Measurements from ENCODE around the gene ATPAF1. TPM values are rescaled to one million over a fixed set of nuclear protein-coding genes. Genes with fewer than 3 reads are reported as not detected.

Gene ATPAF1
- total and polyA plus RNA-seq, 5 experiments from 2014 or later = 27.8 to 68.0 (median 66.4) TPM

DNA sequence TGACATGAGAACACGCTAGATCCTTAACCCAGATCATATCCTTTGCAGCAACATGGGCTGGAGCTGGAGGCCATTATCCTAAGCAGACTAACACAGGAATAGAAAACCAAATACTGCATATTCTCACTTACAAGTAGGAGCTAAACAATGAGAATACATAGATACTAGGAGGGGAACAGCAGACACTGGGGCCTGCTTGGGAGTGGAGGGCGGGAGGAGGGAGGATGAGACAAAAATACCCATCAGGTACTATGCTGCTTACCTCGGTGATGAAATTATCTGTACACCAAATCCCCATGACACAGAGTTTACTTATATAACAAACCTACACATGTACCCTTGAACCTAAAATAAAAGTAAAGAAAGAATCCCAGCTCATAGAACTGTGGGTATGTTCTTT, 50.3 kb downstream of the ATPAF1 start:
- Mint-ChIP-seq H3K27ac (peak overlapping the region in 9 of 10 donors; percentile 4 to 95 (median 89)), H3K36me3 (peaks cover 0 to 5% (median 0%) of the 10 kb centered on the region in 3 donors), H3K9me3 (no peaks in the 10 kb centered on the region), H3K27me3 (no peaks in the 10 kb centered on the region), H3K4me1 (peaks cover 18 to 59% (median 40%) of the 10 kb centered on the region in 4 donors), H3K4me3 (peak overlapping the region; percentile 90 to 97 (median 94))
- ATAC-seq (no peak), DNase-seq (no peak)
- POLR2A ChIA-PET = interaction anchor here (0.7 to 8.3 kb wide), 4 partner anchors 13 to 101 kb away, joined by 3 to 122 read pairs (median 12); partner anchors contain the start of genes ATPAF1, EFCAB14 and MKNK1

DNA sequence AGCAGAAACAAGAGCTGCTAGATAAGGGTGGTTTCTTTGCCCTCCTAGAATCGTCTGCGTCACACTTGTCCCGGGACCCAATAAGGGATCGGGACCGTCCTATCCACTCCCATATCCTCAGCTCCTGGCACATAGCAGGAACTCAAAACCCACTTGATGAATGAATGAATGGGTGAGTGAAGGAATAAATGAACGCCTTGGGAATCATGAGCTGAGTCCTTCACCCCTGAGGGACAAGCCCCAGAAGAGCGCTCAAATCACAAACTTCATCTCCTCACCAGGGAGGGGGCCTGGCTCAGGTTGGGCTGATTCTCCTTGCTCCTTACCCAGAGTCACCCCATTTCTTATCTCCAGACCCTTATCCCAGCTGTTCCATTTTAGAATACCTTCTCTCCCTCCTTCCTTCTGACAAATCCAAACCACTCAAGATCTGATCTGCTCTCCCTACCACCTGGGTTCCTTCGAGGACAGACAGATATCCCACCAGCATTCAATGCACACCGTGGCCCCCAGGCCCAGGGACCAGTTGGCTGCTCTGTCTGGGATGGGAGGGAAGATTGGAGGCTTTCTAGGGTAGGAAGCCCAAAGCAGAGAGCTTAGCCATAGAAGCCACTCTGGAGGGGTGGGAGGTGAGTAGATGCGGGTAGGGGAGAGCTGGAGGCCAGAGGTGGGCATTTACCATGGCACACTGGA, 50.9 kb downstream of the ATPAF1 start:
- H3K27me3 Mint-ChIP-seq = no peaks in the 10 kb centered on the region
- POLR2A ChIA-PET = interaction anchor here (0.6 to 8.3 kb wide), 5 partner anchors 12 to 108 kb away, joined by 3 to 122 read pairs (median 7); partner anchors contain the start of genes ATPAF1, EFCAB14 and MKNK1
- H3K27ac Mint-ChIP-seq = peak overlapping the region; percentile 89 to 97 (median 94)
- H3K36me3 Mint-ChIP-seq = peaks cover 0 to 8% (median 0%) of the 10 kb centered on the region in 3 donors
- H3K4me3 Mint-ChIP-seq = peak overlapping the region; percentile 90 to 97 (median 94)
- peaks cover 20 to 63% (median 45%) of the 10 kb centered on the region in 4 donors for H3K4me1 Mint-ChIP-seq
- no peaks in the 10 kb centered on the region for H3K9me3 Mint-ChIP-seq
- ATAC-seq (no peak), DNase-seq (no peak)

DNA sequence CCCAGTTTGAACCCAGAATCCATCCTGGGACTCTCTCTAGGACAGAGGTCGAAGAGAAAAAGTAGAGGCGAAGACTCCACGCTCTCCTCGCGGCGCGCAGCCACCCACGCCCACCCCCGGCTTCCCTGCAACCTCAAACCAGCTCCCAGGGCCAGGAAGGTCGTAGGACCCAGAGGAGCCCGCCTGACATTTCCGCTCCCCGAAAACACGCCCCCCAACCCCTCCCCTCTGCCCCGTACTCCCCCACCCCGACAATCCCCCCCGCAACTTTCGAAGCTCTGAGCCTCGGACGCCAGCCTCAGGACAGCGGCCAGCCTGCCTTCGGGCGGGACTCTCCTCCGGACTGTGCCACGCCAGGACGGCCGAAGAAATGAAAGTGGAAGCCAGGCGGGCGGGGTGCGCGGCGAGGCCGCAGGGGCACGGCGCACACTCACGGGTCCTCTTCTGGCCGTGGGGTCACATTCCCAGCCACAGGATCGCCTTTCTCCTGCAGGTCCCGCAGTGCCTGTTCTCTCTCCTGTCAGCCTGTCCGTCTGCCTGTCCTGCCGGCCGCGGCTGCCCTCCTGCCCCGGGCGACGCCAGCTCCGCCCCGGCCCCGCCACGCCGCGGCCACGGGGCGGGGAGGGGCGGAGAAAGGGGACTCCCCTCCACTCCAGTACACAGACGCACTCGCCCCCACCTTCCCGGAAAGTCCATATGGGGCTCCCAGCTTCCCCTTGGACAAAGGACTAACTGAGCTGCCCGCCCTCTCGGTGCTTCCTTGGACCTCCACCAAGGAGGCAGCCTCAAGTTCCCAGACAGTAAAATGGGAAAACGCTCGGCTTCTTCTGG, 51.7 kb downstream of the ATPAF1 start, which contains the start of gene MOB3C:
Gene MOB3C (minus strand): TSS at position 535 of the 831 bp plus-strand sequence. CDS start 3,490 bp downstream, outside the sequence.
- H3K27me3 Mint-ChIP-seq = no peaks in the 10 kb centered on the region
- H3K36me3 Mint-ChIP-seq = peaks cover 0 to 10% (median 0%) of the 10 kb centered on the region in 3 donors
- DNase-seq = peak; percentile 49 to 81 (median 60)
- peak within 1 kb of the TSS; percentile 89 to 97 (median 94) for H3K27ac Mint-ChIP-seq
- H3K9me3 Mint-ChIP-seq = no peaks in the 10 kb centered on the region
- peak within 1 kb of the TSS; percentile 90 to 97 (median 94) for H3K4me3 Mint-ChIP-seq
- H3K4me1 Mint-ChIP-seq = peaks cover 22 to 66% (median 51%) of the 10 kb centered on the region in 4 donors
- POLR2A ChIA-PET = interaction anchor here (0.6 to 8.3 kb wide), 6 partner anchors 11 to 109 kb away, joined by 3 to 122 read pairs (median 5); partner anchors contain the start of genes ATPAF1, EFCAB14 and MKNK1
- peak; percentile 81 to 85 for ATAC-seq

- Mint-ChIP-seq H3K27me3 (no peaks in the 10 kb centered on the region), H3K9me3 (no peaks in the 10 kb centered on the region), H3K4me3 (peak overlapping the region; percentile 86 to 97 (median 90)), H3K4me1 (peaks cover 23 to 73% (median 58%) of the 10 kb centered on the region in 4 donors), H3K27ac (peak overlapping the region; percentile 87 to 95 (median 90)), H3K36me3 (peaks cover 0 to 17% (median 0%) of the 10 kb centered on the region in 3 donors)
- ATAC-seq = peak; percentile 5 to 7
- peak in 2 of 10 donors; percentile 10 to 11 for DNase-seq
- POLR2A ChIA-PET = interaction anchor here (0.6 to 8.3 kb wide), 5 partner anchors 11 to 109 kb away, joined by 3 to 122 read pairs (median 3); partner anchors contain the start of genes ATPAF1 and MKNK1
These were observed 52.4 kb downstream of the ATPAF1 start for GRCh38 chr1:46615735-46616134.

- H3K4me3 Mint-ChIP-seq = peak overlapping the region; percentile 86 to 97 (median 90)
- H3K27me3 Mint-ChIP-seq = no peaks in the 10 kb centered on the region
- H3K27ac Mint-ChIP-seq = peak overlapping the region in 9 of 10 donors; percentile 87 to 95 (median 90)
- no peak for DNase-seq
- H3K36me3 Mint-ChIP-seq = peaks cover 0 to 24% (median 2%) of the 10 kb centered on the region in 3 donors
- H3K4me1 Mint-ChIP-seq = peaks cover 25 to 75% (median 63%) of the 10 kb centered on the region in 4 donors
- ATAC-seq = no peak
- POLR2A ChIA-PET = interaction anchor here (0.6 to 8.3 kb wide), 3 partner anchors 10 to 82 kb away, joined by 3 to 122 read pairs (median 3); partner anchors contain the start of gene MKNK1
- H3K9me3 Mint-ChIP-seq = no peaks in the 10 kb centered on the region
These were observed 53.1 kb downstream of the ATPAF1 start for GRCh38 chr1:46615088-46615487.

DNA sequence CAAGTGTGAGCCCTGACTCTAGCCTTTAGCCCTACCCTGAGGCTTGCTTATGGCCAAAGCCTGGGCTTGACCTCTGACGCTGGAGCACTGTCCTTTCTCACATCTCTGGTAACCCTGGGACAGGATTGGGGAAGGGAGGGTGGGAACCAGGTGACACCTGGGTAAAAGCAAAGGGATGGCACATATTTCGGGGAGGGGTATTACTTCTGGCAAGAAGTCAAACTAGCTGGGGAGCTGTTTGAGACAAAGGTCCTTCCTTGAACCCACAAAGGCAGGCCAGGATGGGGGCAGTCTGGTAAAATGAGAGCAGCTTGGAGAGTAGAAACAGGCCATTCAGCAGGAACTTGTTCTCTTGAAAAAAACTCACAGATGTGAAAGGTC, 53.6 kb downstream of the ATPAF1 start:
- POLR2A ChIA-PET = interaction anchor here (0.6 to 8.3 kb wide), 2 partner anchors 10 to 78 kb away, joined by 8 to 122 read pairs; partner anchors contain the start of gene MKNK1
- peak overlapping the region; percentile 46 to 97 (median 90) for H3K4me3 Mint-ChIP-seq
- no peak for DNase-seq
- ATAC-seq = no peak
- no peaks in the 10 kb centered on the region for H3K9me3 Mint-ChIP-seq
- H3K27me3 Mint-ChIP-seq = no peaks in the 10 kb centered on the region
- H3K36me3 Mint-ChIP-seq = peaks cover 0 to 29% (median 7%) of the 10 kb centered on the region in 3 donors
- peaks cover 28 to 76% (median 67%) of the 10 kb centered on the region in 4 donors for H3K4me1 Mint-ChIP-seq
- H3K27ac Mint-ChIP-seq = peak overlapping the region in 9 of 10 donors; percentile 14 to 95 (median 78)

GRCh38 chr1:46613661-46614603, 54.2 kb downstream of the ATPAF1 start:
- Mint-ChIP-seq H3K27me3 (no peaks in the 10 kb centered on the region), H3K27ac (peak overlapping the region in 9 of 10 donors; percentile 15 to 95 (median 78)), H3K9me3 (no peaks in the 10 kb centered on the region), H3K4me3 (peak overlapping the region; percentile 46 to 97 (median 80)), H3K4me1 (peaks cover 31 to 71% (median 69%) of the 10 kb centered on the region in 4 donors), H3K36me3 (peaks cover 0 to 35% (median 12%) of the 10 kb centered on the region in 3 donors)
- ATAC-seq = peak; percentile 32 to 39
- peak in 7 of 10 donors; percentile 13 to 33 (median 23) for DNase-seq
- POLR2A ChIA-PET = interaction anchor here (0.6 to 8.3 kb wide), 2 partner anchors 9 to 78 kb away, joined by 8 to 122 read pairs; partner anchors contain the start of gene MKNK1

GRCh38 chr1:46612937-46613660, 55.1 kb downstream of the ATPAF1 start:
- DNase-seq (no peak), ATAC-seq (no peak)
- H3K4me1 Mint-ChIP-seq = peaks cover 33 to 71% (median 66%) of the 10 kb centered on the region in 4 donors
- H3K27me3 Mint-ChIP-seq = no peaks in the 10 kb centered on the region
- no peaks in the 10 kb centered on the region for H3K9me3 Mint-ChIP-seq
- peaks cover 0 to 44% (median 14%) of the 10 kb centered on the region in 3 donors for H3K36me3 Mint-ChIP-seq
- peak overlapping the region; percentile 25 to 95 (median 54) for H3K4me3 Mint-ChIP-seq
- peak overlapping the region in 5 of 10 donors; percentile 20 to 82 (median 34) for H3K27ac Mint-ChIP-seq
- POLR2A ChIA-PET = interaction anchor here (8.3 kb wide), 1 partner anchor 8 kb away, joined by 122 read pairs; the partner anchor contains the start of gene MKNK1

DNA sequence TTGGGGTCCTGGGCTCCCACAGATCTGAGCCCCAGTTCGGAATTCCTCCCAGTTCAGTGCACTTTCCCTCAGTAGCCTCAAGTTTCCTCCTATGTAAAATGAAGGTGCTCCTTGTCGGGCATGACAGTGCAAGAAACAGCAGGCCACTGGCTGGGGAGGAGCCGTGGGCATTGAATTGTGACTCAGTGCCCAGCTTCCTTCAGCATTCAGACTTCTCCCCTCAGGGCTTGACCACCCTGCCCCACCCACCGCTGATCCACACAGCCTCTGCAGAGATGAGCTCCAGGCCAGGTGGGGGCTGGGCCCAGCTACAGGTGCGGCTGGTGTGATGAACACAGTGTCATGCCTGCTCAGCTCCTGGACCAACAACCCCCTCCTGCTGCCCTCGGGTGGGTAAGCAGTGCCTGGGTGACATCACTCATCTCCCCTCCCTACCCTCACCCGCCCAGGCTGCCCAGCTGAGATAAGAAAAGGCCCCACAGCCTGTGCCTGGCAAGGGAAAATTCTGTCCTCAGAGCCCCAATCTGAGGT, 56.4 kb downstream of the ATPAF1 start:
- H3K36me3 Mint-ChIP-seq = peaks cover 0 to 49% (median 15%) of the 10 kb centered on the region in 3 donors

More for the DNA sequence above, 56.4 kb downstream of the ATPAF1 start:
- Mint-ChIP-seq H3K9me3 (no peaks in the 10 kb centered on the region), H3K4me1 (peaks cover 30 to 64% (median 55%) of the 10 kb centered on the region in 4 donors), H3K27me3 (no peaks in the 10 kb centered on the region), H3K27ac (peak overlapping the region in 2 of 10 donors; percentile 66 to 76), H3K4me3 (no peak overlapping the region)
- POLR2A ChIA-PET = interaction anchor here (8.3 kb wide), 1 partner anchor 7 kb away, joined by 122 read pairs; the partner anchor contains the start of gene MKNK1
- DNase-seq (no peak), ATAC-seq (no peak)
